ENCODE results near the gene SLC20A1. TPM values are rescaled to one million over a fixed set of nuclear protein-coding genes. Genes with fewer than 3 reads are reported as not detected.
"Not testable (repeated sequence)": the region's sequence is repeated elsewhere in the genome, so short reads cannot be mapped to it uniquely, and the experiment has no call there.

The SLC20A1 gene
- total RNA-seq, 1 donor from 2014 or later = 54.6 TPM

DNA sequence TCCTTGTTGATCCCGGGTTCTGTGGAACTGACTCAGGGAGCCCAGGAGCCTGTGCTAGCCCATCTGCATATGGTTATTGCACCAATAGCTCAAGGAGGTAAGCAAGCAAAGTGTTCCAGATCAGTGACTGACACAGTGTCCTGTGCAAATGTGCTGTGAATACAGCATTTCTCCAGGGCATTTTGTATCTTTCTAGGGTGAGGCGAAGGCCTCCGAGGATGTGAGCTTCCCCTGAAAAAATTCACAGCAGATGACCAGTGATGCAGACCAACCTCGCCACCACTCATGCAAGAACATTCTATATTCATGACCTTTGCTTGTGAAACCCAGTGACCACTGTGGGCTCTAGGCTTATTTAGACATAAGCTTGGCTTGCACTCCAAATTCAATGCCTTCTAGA lies 59.8 kb downstream of the SLC20A1 start:
- DNase-seq = no peak
- H3K4me1 Mint-ChIP-seq = peaks cover 84% of the 10 kb centered on the region
- CTCF ChIA-PET = interaction anchor here (0.8 to 1.2 kb wide), 2 partner anchors 21 to 79 kb away, joined by 3 read pairs; no protein-coding TSS in a partner anchor

DNA sequence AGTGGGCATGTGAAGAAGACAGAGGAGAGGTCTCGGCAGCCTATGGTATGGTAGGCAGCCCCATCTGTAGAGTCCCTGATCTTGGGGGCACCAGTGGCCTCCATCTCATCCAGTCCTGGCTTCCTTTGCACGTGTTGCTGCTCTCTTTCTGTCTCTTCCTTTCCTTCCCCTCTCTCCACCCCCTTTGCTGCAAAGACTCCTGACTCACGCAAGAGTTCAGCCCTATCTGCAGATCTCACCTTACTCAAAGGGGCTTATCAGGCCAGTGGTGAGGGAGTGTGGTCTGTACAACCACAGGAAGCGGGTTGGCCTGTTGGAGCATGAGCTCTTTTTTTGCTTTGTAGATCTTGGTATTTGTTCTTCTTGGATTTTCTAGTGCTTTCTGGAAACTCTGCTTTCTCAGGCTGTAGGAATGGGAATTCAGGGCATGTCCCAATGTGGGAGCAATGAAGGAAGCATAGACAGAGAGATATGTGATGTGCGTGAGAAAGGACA lies 60.5 kb downstream of the SLC20A1 start:
- intact Hi-C loops (cut with micrococcal nuclease) = loop anchor here (5.0 kb wide), 2 partner anchors 124 to 649 kb away; partner anchors contain the start of genes CHCHD5 and TMEM87B
- H3K27ac Mint-ChIP-seq = peak overlapping the region; percentile 85
- ChIA-PET POLR2A (interaction anchor here (0.8 to 5.2 kb wide), 4 partner anchors 15 to 60 kb away, joined by 3 to 57 read pairs (median 15); partner anchors contain the start of gene SLC20A1), CTCF (interaction anchor here (1.2 to 4.3 kb wide), 3 partner anchors 19 to 80 kb away, joined by 3 to 49 read pairs (median 10); partner anchors contain the start of gene SLC20A1)
- peak overlapping the region; percentile 58 for H3K4me3 Mint-ChIP-seq
- DNase-seq (no peak), ATAC-seq (ENCODE audit: low read depth) (peak; percentile 56)
- no peaks in the 10 kb centered on the region for H3K27me3 Mint-ChIP-seq
- H3K9me3 Mint-ChIP-seq = no peaks in the 10 kb centered on the region
- TF ChIP-seq, protein P1, sequence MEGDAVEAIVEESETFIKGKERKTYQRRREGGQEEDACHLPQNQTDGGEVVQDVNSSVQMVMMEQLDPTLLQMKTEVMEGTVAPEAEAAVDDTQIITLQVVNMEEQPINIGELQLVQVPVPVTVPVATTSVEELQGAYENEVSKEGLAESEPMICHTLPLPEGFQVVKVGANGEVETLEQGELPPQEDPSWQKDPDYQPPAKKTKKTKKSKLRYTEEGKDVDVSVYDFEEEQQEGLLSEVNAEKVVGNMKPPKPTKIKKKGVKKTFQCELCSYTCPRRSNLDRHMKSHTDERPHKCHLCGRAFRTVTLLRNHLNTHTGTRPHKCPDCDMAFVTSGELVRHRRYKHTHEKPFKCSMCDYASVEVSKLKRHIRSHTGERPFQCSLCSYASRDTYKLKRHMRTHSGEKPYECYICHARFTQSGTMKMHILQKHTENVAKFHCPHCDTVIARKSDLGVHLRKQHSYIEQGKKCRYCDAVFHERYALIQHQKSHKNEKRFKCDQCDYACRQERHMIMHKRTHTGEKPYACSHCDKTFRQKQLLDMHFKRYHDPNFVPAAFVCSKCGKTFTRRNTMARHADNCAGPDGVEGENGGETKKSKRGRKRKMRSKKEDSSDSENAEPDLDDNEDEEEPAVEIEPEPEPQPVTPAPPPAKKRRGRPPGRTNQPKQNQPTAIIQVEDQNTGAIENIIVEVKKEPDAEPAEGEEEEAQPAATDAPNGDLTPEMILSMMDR (IDR thresholded peaks at IDR 0.05) = no peak
- peaks cover 85% of the 10 kb centered on the region for H3K4me1 Mint-ChIP-seq
- no peaks in the 10 kb centered on the region for H3K36me3 Mint-ChIP-seq (ENCODE audit: low read depth)

More for the DNA sequence above, 59.8 kb downstream of the SLC20A1 start:
- ATAC-seq (ENCODE audit: low read depth) = no peak
- no peaks in the 10 kb centered on the region for H3K36me3 Mint-ChIP-seq (ENCODE audit: low read depth)
- H3K27ac Mint-ChIP-seq = peak overlapping the region; percentile 85
- H3K4me3 Mint-ChIP-seq = peak overlapping the region; percentile 42
- intact Hi-C loops (cut with micrococcal nuclease) = loop anchor here (5.0 kb wide), 2 partner anchors 123 to 648 kb away; partner anchors contain the start of genes CHCHD5 and TMEM87B
- POLR2A ChIA-PET = interaction anchor here (0.6 to 5.2 kb wide), 4 partner anchors 14 to 78 kb away, joined by 3 to 57 read pairs (median 15); partner anchors contain the start of gene SLC20A1
- H3K27me3 Mint-ChIP-seq = no peaks in the 10 kb centered on the region
- TF ChIP-seq, protein P1 (IDR thresholded peaks at IDR 0.05) = no peak
- H3K9me3 Mint-ChIP-seq = no peaks in the 10 kb centered on the region

DNA sequence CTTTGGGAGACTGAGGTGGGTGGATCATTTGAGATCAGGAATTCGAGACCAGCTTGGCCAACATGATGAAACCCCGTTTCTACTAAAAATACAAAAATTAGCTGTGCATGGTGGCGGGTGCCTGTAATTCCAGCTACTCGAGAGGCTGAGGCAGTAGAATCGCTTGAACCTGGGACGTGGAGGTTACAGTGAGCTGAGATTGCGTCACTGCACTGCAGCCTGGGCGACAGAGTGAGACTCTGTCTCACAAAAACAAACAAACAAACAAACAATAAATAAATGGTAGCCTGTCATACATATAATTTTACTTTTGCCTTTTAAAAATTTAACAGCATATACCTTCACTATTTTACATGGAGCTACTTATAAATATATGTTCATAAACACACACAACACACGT lies 61.2 kb downstream of the SLC20A1 start:
- ChIA-PET POLR2A (interaction anchor here (0.8 to 5.2 kb wide), 6 partner anchors 7 to 81 kb away, joined by 3 to 57 read pairs (median 11); partner anchors contain the start of gene SLC20A1), CTCF (interaction anchor here (1.5 to 4.3 kb wide), 5 partner anchors 7 to 62 kb away, joined by 4 to 49 read pairs (median 10); partner anchors contain the start of gene SLC20A1)
- Mint-ChIP-seq H3K27ac (peak overlapping the region; percentile 85), H3K4me1 (peaks cover 80% of the 10 kb centered on the region)
- not testable (repeated sequence) for ATAC-seq (ENCODE audit: low read depth); H3K9me3 Mint-ChIP-seq; H3K36me3 Mint-ChIP-seq (ENCODE audit: low read depth); H3K4me3 Mint-ChIP-seq; H3K27me3 Mint-ChIP-seq; DNase-seq
- intact Hi-C loops (cut with micrococcal nuclease) = loop anchor here (5.0 kb wide), 2 partner anchors 125 to 650 kb away; partner anchors contain the start of genes CHCHD5 and TMEM87B

DNA sequence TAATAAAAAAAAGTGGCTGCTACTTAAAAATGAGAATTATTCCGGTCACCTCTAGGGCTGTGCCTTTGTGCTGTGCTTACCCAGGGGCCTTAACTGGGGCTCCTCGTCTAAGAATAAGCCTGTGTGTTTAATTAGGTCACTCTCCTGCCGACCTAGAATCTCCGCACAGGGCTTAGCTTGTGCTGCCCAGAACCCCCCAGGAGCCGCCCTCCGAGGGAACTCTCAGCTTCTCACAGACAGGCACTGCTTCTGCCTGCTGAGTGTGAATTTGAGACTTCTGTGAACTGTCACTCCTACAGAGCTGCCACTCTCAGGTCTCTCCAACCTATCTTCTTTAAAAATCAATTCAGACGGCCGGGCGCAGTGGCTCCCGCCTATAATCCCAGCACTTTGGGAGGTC lies 63.2 kb downstream of the SLC20A1 start:
- no peaks in the 10 kb centered on the region for H3K9me3 Mint-ChIP-seq
- no peaks in the 10 kb centered on the region for H3K27me3 Mint-ChIP-seq
- H3K27ac Mint-ChIP-seq = peak overlapping the region; percentile 85
- H3K4me1 Mint-ChIP-seq = peaks cover 84% of the 10 kb centered on the region
- ATAC-seq (ENCODE audit: low read depth) (no peak), DNase-seq (no peak)
- H3K36me3 Mint-ChIP-seq (ENCODE audit: low read depth) = no peaks in the 10 kb centered on the region
- TF ChIP-seq, protein P1 (IDR thresholded peaks at IDR 0.05) = no peak
- intact Hi-C loops (cut with micrococcal nuclease) = loop anchor here (1.0 to 5.0 kb wide), 7 partner anchors 9 to 652 kb away; partner anchors contain the start of genes CHCHD5, SLC20A1 and TMEM87B
- H3K4me3 Mint-ChIP-seq = peak overlapping the region; percentile 70
- ChIA-PET CTCF (interaction anchor here (1.0 to 4.3 kb wide), 4 partner anchors 16 to 84 kb away, joined by 3 to 49 read pairs (median 6); no protein-coding TSS in a partner anchor), POLR2A (interaction anchor here (1.5 to 5.2 kb wide), 5 partner anchors 9 to 85 kb away, joined by 6 to 57 read pairs (median 15); partner anchors contain the start of gene SLC20A1)

DNA sequence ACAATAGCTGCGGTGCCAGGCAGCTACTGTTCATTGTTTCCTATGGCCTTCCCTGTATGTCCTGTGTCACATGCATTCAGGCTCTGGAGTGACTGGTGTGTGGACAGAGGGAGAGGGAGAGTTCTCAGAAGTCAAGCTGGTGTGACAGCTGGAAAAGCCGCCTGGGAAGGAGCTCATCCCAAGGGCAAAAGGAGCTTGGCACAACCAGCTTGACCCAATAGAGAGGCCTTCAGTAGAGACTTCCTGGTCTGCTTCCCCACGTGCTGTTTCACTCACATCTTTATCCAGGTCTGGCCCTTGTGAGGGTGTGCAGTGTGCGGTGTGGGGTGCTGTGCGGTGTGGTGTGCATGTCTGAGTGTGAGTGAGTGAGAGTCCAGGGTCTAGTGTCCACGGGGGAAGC lies 64.0 kb downstream of the SLC20A1 start:
- no peaks in the 10 kb centered on the region for H3K9me3 Mint-ChIP-seq
- no peaks in the 10 kb centered on the region for H3K27me3 Mint-ChIP-seq
- H3K4me1 Mint-ChIP-seq = peaks cover 82% of the 10 kb centered on the region
- ChIA-PET POLR2A (interaction anchor here (0.6 to 5.2 kb wide), 5 partner anchors 10 to 94 kb away, joined by 3 to 57 read pairs (median 15); partner anchors contain the start of gene SLC20A1), CTCF (interaction anchor here (2.4 to 4.3 kb wide), 2 partner anchors 15 to 83 kb away, joined by 8 to 49 read pairs; no protein-coding TSS in a partner anchor)
- TF ChIP-seq, protein P1 (IDR thresholded peaks at IDR 0.05) = no peak
- DNase-seq = no peak
- ATAC-seq (ENCODE audit: low read depth) = no peak
- peak overlapping the region; percentile 85 for H3K27ac Mint-ChIP-seq
- intact Hi-C loops (cut with micrococcal nuclease) = loop anchor here (5.0 kb wide), 2 partner anchors 127 to 652 kb away; partner anchors contain the start of genes CHCHD5 and TMEM87B
- H3K36me3 Mint-ChIP-seq (ENCODE audit: low read depth) = no peaks in the 10 kb centered on the region
- H3K4me3 Mint-ChIP-seq = peak overlapping the region; percentile 12

Measured in activated B cell treated with CpG ODN at 0.5 μM for 24 hours (primary cell).